Vagina (tissue), 2 donors: ENCODE measurements around the gene P3H4.

ENCODE experiments used
- CTCF ChIP-seq, 3 experiments: fragments of 450-650 bp in 2 of 3; fragments of 200-600 bp in 1 of 3; sonication (generic) in 1 of 3; IDR thresholded peaks; one replicate each; pipeline ENCODE4 v1.5.1; 2017 to 2019; ENCODE audit warnings: antibody characterized with exemption in 3 of 3, mild to moderate bottlenecking in 2 of 3, moderate library complexity in 2 of 3
- POLR2A ChIP-seq, 2 donors: fragments of 450-650 bp; IDR thresholded peaks; one replicate each; pipeline ENCODE4 v1.6.1; 2017; ENCODE audit warnings: antibody characterized with exemption in 2 of 2, mild to moderate bottlenecking in 2 of 2, moderate library complexity in 2 of 2
- POLR2AphosphoS5 ChIP-seq, 2 donors: sonication (generic); formaldehyde crosslinking; IDR thresholded peaks; one replicate each; pipeline ENCODE4 v1.9.0; 2017; ENCODE audit warnings: antibody characterized with exemption in 2 of 2, mild to moderate bottlenecking in 2 of 2, low read depth in 1 of 2; ENCODE audit not compliant: insufficient read depth in 1 of 2

GRCh38 chr17:41772218-41772585, 39.5 kb downstream of the P3H4 start:
- TF ChIP-seq CTCF (IDR thresholded peaks at IDR 0.05) (no peak), POLR2AphosphoS5 (IDR thresholded peaks at IDR 0.05; ENCODE audit: insufficient read depth in 1 of 2, low read depth in 1 of 2) (no peak), POLR2A (IDR thresholded peaks at IDR 0.05) (no peak)
